Measurements from ENCODE around the gene SLN. TPM values are rescaled to one million over a fixed set of nuclear protein-coding genes. Genes with fewer than 3 reads are reported as not detected.

Gene SLN
- total RNA-seq, 4 donors from 2014 or later, result 586 to 5,775 (median 2,747) TPM

DNA sequence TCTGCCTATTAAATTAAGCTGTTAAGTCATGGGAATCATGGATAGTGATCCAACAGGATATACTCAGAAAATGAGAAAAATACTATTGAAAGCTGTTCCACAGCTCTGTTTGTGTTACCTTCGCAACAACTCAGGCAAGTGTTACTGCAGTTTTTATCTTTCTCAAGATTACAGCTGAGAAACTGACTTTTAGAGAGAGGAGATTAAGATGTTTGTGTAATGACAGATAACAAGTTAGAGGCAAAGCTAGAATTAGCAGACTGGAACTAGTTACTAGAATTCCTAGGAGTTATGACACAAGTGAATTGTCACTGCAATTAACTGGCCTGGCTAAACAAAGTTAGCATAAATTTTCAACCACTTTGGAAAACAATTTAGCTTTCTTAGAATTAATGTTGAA is 1.6 kb downstream of the SLN start:
- H3K36me3 ChIP-seq, result no peaks in the 10 kb centered on the region
- in situ Hi-C loops (cut with MboI; ENCODE audit: low sequenced_read_pairs in 4 of 4) (no loop called here), intact Hi-C loops (cut with DNase I; ENCODE audit: low total_unique reads) (loop anchor here (5.0 kb wide), 1 partner anchor 512 kb away; the partner anchor contains the start of genes ATM and NPAT)
- DNase-seq (no peak), ATAC-seq (no peak)
- H3K27ac ChIP-seq, result peak overlapping the region; percentile 83 to 93 (median 86)
- TF ChIP-seq CTCF (IDR thresholded peaks at IDR 0.05 in 4 of 5, conservative IDR thresholded peaks at IDR 0.05 in 1 of 5), result no peak
- TF ChIP-seq POLR2A (IDR thresholded peaks at IDR 0.05), result no peak
- H3K9me3 ChIP-seq, result no peaks in the 10 kb centered on the region
- H3K27me3 ChIP-seq, result no peaks in the 10 kb centered on the region
- peaks cover 49 to 64% of the 10 kb centered on the region in 2 donors for H3K4me1 ChIP-seq
- peak overlapping the region; percentile 46 to 74 (median 54) for H3K4me3 ChIP-seq

GRCh38 chr11:107708792-107709191 is 3.1 kb downstream of the SLN start:
- Histone ChIP-seq H3K36me3 (no peaks in the 10 kb centered on the region), H3K4me1 (peaks cover 46 to 68% of the 10 kb centered on the region in 2 donors), H3K9me3 (no peaks in the 10 kb centered on the region), H3K27me3 (no peaks in the 10 kb centered on the region), H3K4me3 (peak overlapping the region in 2 of 4 donors; percentile 61 to 74), H3K27ac (peak overlapping the region; percentile 83 to 93 (median 86))
- TF ChIP-seq CTCF (IDR thresholded peaks at IDR 0.05 in 4 of 5, conservative IDR thresholded peaks at IDR 0.05 in 1 of 5) (no peak), POLR2A (IDR thresholded peaks at IDR 0.05) (peak; percentile 16 to 37)
- ATAC-seq (peak; percentile 35 to 45), DNase-seq (peak; percentile 71 to 78)
- intact Hi-C loops (cut with DNase I; ENCODE audit: low total_unique reads), result loop anchor here (5.0 to 10.0 kb wide), 3 partner anchors 34 to 414 kb away; partner anchors contain the start of gene ACAT1
- in situ Hi-C loops (cut with MboI; ENCODE audit: low sequenced_read_pairs in 4 of 4), result loop anchor here in 1 of 4 donors (10.0 kb wide), 1 partner anchor 416 kb away; the partner anchor contains the start of gene ACAT1

- in situ Hi-C loops (cut with MboI; ENCODE audit: low sequenced_read_pairs in 4 of 4), result loop anchor here in 1 of 4 donors (10.0 kb wide), 1 partner anchor 417 kb away; the partner anchor contains the start of gene ACAT1
- ATAC-seq (no peak), DNase-seq (no peak)
- intact Hi-C loops (cut with DNase I; ENCODE audit: low total_unique reads), result loop anchor here (5.0 to 10.0 kb wide), 3 partner anchors 34 to 414 kb away; partner anchors contain the start of gene ACAT1
- peak overlapping the region; percentile 83 to 93 (median 86) for H3K27ac ChIP-seq
- no peaks in the 10 kb centered on the region for H3K27me3 ChIP-seq
- no peaks in the 10 kb centered on the region for H3K36me3 ChIP-seq
- no peak for TF ChIP-seq CTCF (IDR thresholded peaks at IDR 0.05 in 4 of 5, conservative IDR thresholded peaks at IDR 0.05 in 1 of 5)
- no peak for TF ChIP-seq POLR2A (IDR thresholded peaks at IDR 0.05)
- peak overlapping the region in 2 of 4 donors; percentile 26 to 36 for H3K4me3 ChIP-seq
- peaks cover 42 to 63% of the 10 kb centered on the region in 2 donors for H3K4me1 ChIP-seq
- no peaks in the 10 kb centered on the region for H3K9me3 ChIP-seq
Observed at GRCh38 chr11:107707807-107708206, 4.0 kb downstream of the SLN start.

GRCh38 chr11:107707215-107707671 is 4.6 kb downstream of the SLN start:
- ATAC-seq (peak; percentile 42 to 66), DNase-seq (peak in 1 of 2 donors; percentile 67)
- in situ Hi-C loops (cut with MboI; ENCODE audit: low sequenced_read_pairs in 4 of 4) (loop anchor here in 1 of 4 donors (10.0 kb wide), 1 partner anchor 418 kb away; the partner anchor contains the start of gene ACAT1), intact Hi-C loops (cut with DNase I; ENCODE audit: low total_unique reads) (loop anchor here (5.0 to 10.0 kb wide), 3 partner anchors 35 to 415 kb away; partner anchors contain the start of gene ACAT1)
- H3K4me3 ChIP-seq, result peak overlapping the region in 2 of 4 donors; percentile 26 to 36
- H3K27ac ChIP-seq, result peak overlapping the region; percentile 83 to 93 (median 86)
- no peaks in the 10 kb centered on the region for H3K27me3 ChIP-seq
- no peaks in the 10 kb centered on the region for H3K9me3 ChIP-seq
- no peaks in the 10 kb centered on the region for H3K36me3 ChIP-seq
- peaks cover 44 to 62% of the 10 kb centered on the region in 2 donors for H3K4me1 ChIP-seq
- TF ChIP-seq POLR2A (IDR thresholded peaks at IDR 0.05) (peak in 1 of 2 donors; percentile 51), CTCF (IDR thresholded peaks at IDR 0.05 in 4 of 5, conservative IDR thresholded peaks at IDR 0.05 in 1 of 5) (no peak)

All from gastrocnemius medialis (tissue), 4 donors.